ENCODE data around the gene ALDH3B2.
"Not testable (repeated sequence)": the region's sequence is repeated elsewhere in the genome, so short reads cannot be mapped to it uniquely, and the experiment has no call there.

ALDH3B2 gene

DNA sequence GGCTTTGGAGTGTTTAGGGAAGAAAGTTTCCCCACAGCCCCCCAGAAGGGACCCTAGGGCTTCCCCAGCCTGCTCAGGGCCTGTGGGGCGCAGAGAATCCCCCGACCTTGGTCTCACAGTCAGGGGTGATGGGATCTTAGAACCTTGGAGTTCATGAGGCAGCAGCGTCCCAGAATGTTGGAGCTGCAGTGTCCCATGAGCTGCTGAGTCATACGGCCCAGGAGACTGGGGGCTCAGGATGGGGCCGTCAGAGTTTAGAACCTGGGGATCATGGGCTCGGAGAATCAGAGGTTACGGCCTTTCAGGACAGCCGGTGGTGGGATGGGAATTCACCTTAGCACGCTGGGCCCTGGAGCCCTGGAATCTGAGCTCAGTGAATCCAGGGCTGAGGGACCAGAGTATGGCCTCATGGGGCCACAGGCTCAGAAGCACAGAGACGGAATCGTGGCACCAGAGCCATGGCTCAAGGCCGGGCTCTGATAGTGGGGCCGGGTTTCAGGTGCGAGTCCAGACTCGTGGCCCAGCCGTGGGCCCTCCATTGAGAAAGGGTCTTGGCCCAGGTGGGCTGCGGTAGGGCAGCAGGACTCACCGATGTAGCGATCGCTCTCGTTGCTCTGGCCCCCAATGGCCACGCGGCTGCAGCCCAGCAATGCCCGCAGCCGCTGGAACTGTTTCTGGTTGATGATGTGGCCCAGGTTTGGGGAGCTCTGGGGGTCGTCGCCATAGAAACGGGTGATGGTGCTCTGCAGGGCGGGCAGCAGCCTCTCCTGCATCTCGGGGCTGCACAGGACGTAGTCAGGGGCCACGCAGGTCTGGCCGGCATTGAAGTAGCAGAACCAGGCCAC lies 9.5 kb downstream of the ALDH3B2 start:
- FAIRE-seq, result peak; percentile 33
- no peak for DNase-seq (ENCODE audit: insufficient read length)
- TF ChIP-seq POLR2A (IDR thresholded peaks at IDR 0.05; ENCODE audit: low read depth, low read length) (no peak), TAF1 (IDR thresholded peaks at IDR 0.05; ENCODE audit: borderline replicate concordance, low read depth, low read length) (no peak), POLR2AphosphoS5 (IDR thresholded peaks at IDR 0.05; ENCODE audit: low read depth, low read length) (no peak)

- TF ChIP-seq POLR2AphosphoS5 (IDR thresholded peaks at IDR 0.05; ENCODE audit: low read depth, low read length) (no peak), POLR2A (IDR thresholded peaks at IDR 0.05; ENCODE audit: low read depth, low read length) (no peak), TAF1 (IDR thresholded peaks at IDR 0.05; ENCODE audit: borderline replicate concordance, low read depth, low read length) (no peak)
- DNase-seq (ENCODE audit: insufficient read length), result peak; percentile 17
These were observed 10.2 kb downstream of the ALDH3B2 start for GRCh38 chr11:67664213-67664585.

GRCh38 chr11:67663532-67664212 lies 10.8 kb downstream of the ALDH3B2 start:
- TF ChIP-seq TAF1 (IDR thresholded peaks at IDR 0.05; ENCODE audit: borderline replicate concordance, low read depth, low read length) (no peak), POLR2AphosphoS5 (IDR thresholded peaks at IDR 0.05; ENCODE audit: low read depth, low read length) (no peak), POLR2A (IDR thresholded peaks at IDR 0.05; ENCODE audit: low read depth, low read length) (no peak)
- FAIRE-seq (no peak), DNase-seq (ENCODE audit: insufficient read length) (no peak)

More at GRCh38 chr11:67664213-67664585, 10.2 kb downstream of the ALDH3B2 start:
- no peak for FAIRE-seq

DNA sequence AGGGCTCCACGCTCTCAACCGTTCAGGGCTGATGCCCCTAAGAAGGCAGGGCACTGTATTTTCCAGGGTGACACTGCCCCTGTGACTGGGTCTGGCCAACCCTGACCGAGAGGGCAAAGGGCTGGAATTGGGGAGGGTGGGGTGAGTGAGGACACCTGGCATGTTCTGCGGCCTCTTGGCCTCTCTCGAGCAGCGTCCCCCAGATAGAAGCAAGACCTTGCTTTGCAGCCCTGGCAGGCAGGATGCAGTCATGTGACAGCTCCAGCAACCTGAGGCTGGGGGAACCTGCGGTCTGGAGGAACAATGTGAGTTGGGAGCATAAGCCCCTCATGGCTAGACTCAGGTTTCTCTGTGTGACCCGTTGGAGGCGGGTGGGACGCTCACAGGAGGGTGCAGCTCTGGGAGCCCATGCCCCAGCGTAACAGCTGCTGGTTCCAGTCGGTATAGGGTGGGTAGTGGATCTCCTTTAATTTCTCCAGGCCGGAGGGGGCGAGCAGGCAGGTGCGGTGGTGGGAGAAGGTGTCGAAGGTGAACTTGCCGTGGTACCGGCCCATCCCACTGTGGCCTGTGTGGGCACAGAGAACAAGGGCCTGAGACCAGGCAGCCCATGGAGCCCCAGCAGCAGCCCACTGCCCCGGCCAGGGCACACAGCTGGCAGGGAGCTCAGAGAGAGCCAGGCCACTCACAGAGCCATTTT lies 11.4 kb downstream of the ALDH3B2 start:
- FAIRE-seq, result no peak
- TF ChIP-seq POLR2A (IDR thresholded peaks at IDR 0.05; ENCODE audit: low read depth, low read length) (no peak), TAF1 (IDR thresholded peaks at IDR 0.05; ENCODE audit: borderline replicate concordance, low read depth, low read length) (no peak), POLR2AphosphoS5 (IDR thresholded peaks at IDR 0.05; ENCODE audit: low read depth, low read length) (no peak)
- no peak for DNase-seq (ENCODE audit: insufficient read length)

DNA sequence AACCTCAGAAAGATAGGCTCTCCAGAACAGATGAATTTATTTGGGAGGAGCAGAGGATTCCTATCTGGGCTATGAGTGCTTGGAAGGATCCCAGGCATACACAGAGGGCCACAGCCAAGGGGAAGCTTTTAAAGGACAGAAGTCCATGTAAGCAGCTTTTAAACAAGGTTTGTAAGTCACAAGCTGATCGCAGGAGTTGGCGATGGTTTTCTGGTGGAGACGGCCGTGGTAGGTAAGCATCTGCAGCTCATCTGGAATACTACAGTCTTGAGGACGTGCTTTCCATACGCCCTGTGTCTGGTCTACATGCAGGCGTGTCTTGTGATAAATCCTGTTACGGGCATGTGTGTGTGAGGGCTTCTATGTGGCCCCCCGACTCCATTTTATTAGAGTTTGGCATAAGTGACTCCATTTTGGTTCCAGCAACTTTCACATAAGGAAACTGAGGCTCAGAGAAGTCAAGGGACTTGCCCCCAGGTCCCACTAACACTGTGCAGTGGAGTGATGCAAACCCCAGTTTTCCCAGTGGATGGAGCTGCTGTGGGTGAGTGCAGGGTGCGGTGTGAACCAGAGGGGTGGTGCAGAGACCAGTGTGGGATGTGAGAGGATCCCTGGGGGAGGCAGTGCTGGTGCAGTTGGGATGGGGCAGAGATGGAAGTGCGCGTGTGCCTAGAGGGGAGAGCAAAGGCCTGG lies 12.1 kb downstream of the ALDH3B2 start:
- TF ChIP-seq POLR2AphosphoS5 (IDR thresholded peaks at IDR 0.05; ENCODE audit: low read depth, low read length), result no peak
- TF ChIP-seq TAF1 (IDR thresholded peaks at IDR 0.05; ENCODE audit: borderline replicate concordance, low read depth, low read length), result no peak
- no peak for TF ChIP-seq POLR2A (IDR thresholded peaks at IDR 0.05; ENCODE audit: low read depth, low read length)
- DNase-seq (ENCODE audit: insufficient read length), result no peak
- no peak for FAIRE-seq

DNA sequence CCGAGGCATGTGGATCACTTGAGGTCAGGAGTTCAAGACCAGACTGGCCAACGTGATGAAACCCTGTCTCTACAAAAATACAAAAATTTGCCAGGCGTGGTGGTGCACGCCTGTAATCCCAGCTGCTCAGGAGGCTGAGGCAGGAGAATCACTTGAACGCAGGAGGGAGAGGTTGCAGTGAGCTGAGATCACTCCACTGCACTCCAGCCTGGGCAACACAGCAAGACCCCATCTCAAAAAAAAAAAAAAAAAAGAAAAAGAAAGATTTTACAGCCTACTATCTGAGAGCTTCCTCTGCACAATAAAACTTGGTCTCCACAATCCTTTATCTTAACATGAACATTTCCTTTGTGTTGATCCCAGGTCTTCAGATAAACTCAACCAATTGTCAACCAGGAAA lies 13.7 kb downstream of the ALDH3B2 start:
- DNase-seq (ENCODE audit: insufficient read length); FAIRE-seq: not testable (repeated sequence)

DNA sequence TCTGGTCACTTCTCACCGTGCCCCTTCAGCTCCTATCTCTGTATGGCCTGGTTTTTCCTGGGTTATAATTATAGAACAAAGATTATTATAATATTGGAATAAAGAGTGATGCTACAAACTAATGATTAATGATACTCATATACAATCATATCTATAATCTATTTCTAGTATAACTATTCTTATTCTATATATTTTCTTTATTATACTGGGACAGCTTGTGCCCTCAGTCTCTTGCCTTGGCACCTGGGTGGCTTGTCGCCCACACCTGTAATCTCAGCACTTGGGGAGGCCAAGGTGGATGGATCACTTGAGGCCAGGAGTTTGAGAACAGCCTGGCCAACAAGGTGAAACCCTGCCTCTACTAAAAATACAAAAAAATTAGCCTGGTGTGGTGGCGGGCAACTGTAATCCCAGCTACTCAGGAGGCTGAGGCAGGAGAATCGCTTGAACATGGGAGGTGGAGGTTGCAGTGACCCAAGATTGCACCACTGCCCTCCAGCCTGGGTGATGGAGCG lies 14.7 kb downstream of the ALDH3B2 start:
- DNase-seq (ENCODE audit: insufficient read length); FAIRE-seq: not testable (repeated sequence)

DNA sequence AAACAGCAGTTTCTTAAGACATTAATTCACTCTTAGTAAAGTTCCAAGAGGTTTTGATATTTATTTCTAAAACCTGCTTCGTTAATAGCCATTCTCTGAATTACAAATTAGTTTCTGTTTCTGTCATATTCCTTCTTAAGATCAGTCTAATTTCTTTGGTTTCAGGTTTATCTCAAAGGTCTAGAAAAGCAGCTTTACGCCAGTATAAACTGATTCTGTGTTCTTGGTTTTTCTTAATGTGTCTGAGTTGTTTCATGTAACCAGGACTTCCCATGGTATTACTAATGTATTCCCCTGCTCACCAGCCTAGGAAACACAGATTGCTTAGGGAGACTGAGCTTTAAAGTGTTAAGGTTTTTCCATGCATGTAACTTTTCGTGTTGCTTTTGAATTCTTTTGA lies 17.1 kb downstream of the ALDH3B2 start:
- FAIRE-seq (peak; percentile 88), DNase-seq (ENCODE audit: insufficient read length) (no peak)
- TF ChIP-seq POLR2A (IDR thresholded peaks at IDR 0.05; ENCODE audit: low read depth, low read length), result no peak
- no peak for TF ChIP-seq TAF1 (IDR thresholded peaks at IDR 0.05; ENCODE audit: borderline replicate concordance, low read depth, low read length)
- TF ChIP-seq POLR2AphosphoS5 (IDR thresholded peaks at IDR 0.05; ENCODE audit: low read depth, low read length), result no peak

DNA sequence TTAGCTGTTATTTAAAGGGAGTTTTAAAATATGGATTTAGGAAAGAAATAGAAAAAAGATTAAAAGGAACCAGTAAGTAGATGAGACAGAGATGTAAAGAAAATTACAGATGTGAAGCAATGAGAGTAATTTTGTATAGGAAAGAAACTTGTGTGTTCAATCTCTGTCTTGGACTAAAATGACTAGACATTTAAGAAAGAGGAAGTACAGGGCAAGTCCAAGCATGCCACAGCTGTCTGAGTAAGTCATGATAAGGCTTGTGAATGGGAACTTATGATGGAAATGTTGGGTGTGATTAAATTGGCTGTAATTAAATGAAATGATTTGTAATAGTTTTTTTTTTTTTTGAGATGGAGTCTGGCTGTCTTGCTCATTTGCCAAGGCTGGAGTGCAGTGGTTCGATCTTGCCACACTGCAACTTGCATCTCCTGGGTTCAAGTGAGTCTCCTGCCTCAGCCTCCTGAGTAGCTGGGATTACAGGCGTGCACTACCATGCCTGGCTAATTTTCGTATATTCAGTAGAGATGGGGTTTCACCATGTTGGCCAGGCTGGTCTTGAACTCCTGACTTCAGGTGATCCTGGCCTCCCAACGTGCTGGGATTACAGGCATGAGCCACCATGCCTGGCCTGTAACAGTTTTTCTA lies 18.0 kb downstream of the ALDH3B2 start:
- TF ChIP-seq POLR2AphosphoS5 (IDR thresholded peaks at IDR 0.05; ENCODE audit: low read depth, low read length) (no peak), POLR2A (IDR thresholded peaks at IDR 0.05; ENCODE audit: low read depth, low read length) (no peak), TAF1 (IDR thresholded peaks at IDR 0.05; ENCODE audit: borderline replicate concordance, low read depth, low read length) (no peak)
- DNase-seq (ENCODE audit: insufficient read length) (peak; percentile 14), FAIRE-seq (peak; percentile 88)

DNA sequence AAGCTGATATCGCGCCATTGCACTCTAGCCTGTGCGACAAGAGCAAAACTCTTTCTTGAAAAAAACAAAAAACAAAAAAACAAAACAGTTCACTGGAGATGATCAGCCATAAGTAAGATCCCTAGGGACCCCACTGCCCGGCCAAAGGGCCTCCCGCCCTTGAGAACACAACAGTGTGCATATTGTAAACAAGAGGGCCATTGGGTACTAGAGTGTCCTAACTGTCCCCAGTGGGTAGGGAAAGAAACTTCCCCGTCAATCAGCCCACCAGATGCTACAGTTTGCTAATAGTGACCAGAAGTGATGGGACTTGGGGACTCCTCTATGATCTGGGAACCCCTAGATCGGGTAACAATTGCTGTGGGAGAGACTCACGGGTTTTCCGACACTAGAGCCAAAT lies 20.2 kb downstream of the ALDH3B2 start:
- TF ChIP-seq TAF1 (IDR thresholded peaks at IDR 0.05; ENCODE audit: borderline replicate concordance, low read depth, low read length) (no peak), POLR2A (IDR thresholded peaks at IDR 0.05; ENCODE audit: low read depth, low read length) (no peak), POLR2AphosphoS5 (IDR thresholded peaks at IDR 0.05; ENCODE audit: low read depth, low read length) (no peak)
- FAIRE-seq, result no peak

More for the DNA sequence above, 20.2 kb downstream of the ALDH3B2 start:
- no peak for DNase-seq (ENCODE audit: insufficient read length)

Measured in GM12892 (cell line).